Keratinocyte (primary cell): ENCODE results near the gene CLEC2D. TPM values are rescaled to one million over a fixed set of nuclear protein-coding genes. Genes with fewer than 3 reads are reported as not detected.

ENCODE experiments used
- DNase-seq: peaks from one replicate; pipeline ENCODE4 v3.0.0-alpha.2; 2011; ENCODE audit warnings: low read depth, missing footprints, low spot score
- FAIRE-seq: peaks from 2 replicates; lab custom pipeline; 2011; peaks lifted over from hg19 to GRCh38; lab: Jason Lieb, UNC
- H2AFZ ChIP-seq: 2 replicates; pipeline ENCODE4 v1.6.0; 2012; ENCODE audit warnings: low read length, control low read depth, inconsistent platforms; ENCODE audit not compliant: control insufficient read depth
- H3K27ac ChIP-seq: 2 replicates; pipeline ENCODE4 v1.5.1; 2011; ENCODE audit warnings: low read length; ENCODE audit not compliant: control insufficient read depth, insufficient read depth
- H3K27me3 ChIP-seq: 3 replicates; pipeline ENCODE4 v1.6.0; 2011; ENCODE audit warnings: low read length; ENCODE audit not compliant: control insufficient read depth, insufficient read depth; ENCODE audit errors: extremely low read depth
- H3K36me3 ChIP-seq, 2 experiments: 2 replicates in 1 of 2; 3 replicates in 1 of 2; pipeline ENCODE4 v1.5.1; 2011; ENCODE audit warnings: low read length in 2 of 2, mild to moderate bottlenecking in 1 of 2; ENCODE audit not compliant: control insufficient read depth in 2 of 2, insufficient read depth in 2 of 2; ENCODE audit errors: extremely low read depth in 1 of 2
- H3K4me1 ChIP-seq: 3 replicates; pipeline ENCODE4 v1.5.1; 2011; ENCODE audit warnings: low read length; ENCODE audit not compliant: control insufficient read depth, insufficient read depth; ENCODE audit errors: extremely low read depth
- H3K4me2 ChIP-seq: 3 replicates; pipeline ENCODE4 v1.6.0; 2011; ENCODE audit warnings: low read depth, low read length; ENCODE audit not compliant: control insufficient read depth, insufficient read depth; ENCODE audit errors: extremely low read depth
- H3K4me3 ChIP-seq, 3 experiments: fragments of 200-600 bp in 1 of 3; sonication (generic) in 1 of 3; 2 replicates in 2 of 3; 3 replicates in 1 of 3; pipeline ENCODE4 v1.5.1; 2011 to 2016; ENCODE audit warnings: low read length in 3 of 3, mild to moderate bottlenecking in 3 of 3, control low read depth in 2 of 3, inconsistent platforms in 1 of 3, low read depth in 1 of 3, mixed read lengths in 1 of 3, mixed run types in 1 of 3, moderate library complexity in 1 of 3; ENCODE audit not compliant: control insufficient read depth in 2 of 3, insufficient read depth in 2 of 3; ENCODE audit errors: extremely low read depth in 1 of 3
- H3K79me2 ChIP-seq: 2 replicates; pipeline ENCODE4 v1.6.0; 2012; ENCODE audit warnings: low read length; ENCODE audit not compliant: control insufficient read depth, insufficient read depth
- H3K9ac ChIP-seq: 3 replicates; pipeline ENCODE4 v1.6.0; 2011; ENCODE audit warnings: low read length; ENCODE audit not compliant: control insufficient read depth, insufficient read depth; ENCODE audit errors: extremely low read depth
- H3K9me1 ChIP-seq: 3 replicates; pipeline ENCODE4 v1.6.0; 2011; ENCODE audit warnings: low read length; ENCODE audit not compliant: control insufficient read depth, insufficient read depth; ENCODE audit errors: extremely low read depth
- H3K9me3 ChIP-seq: 2 replicates; pipeline ENCODE4 v1.5.1; 2012; ENCODE audit warnings: low read depth, low read length; ENCODE audit not compliant: control insufficient read depth
- H4K20me1 ChIP-seq: 3 replicates; pipeline ENCODE4 v1.6.0; 2011; ENCODE audit warnings: low read length; ENCODE audit not compliant: control insufficient read depth, insufficient read depth; ENCODE audit errors: extremely low read depth
- CTCF ChIP-seq, 3 experiments: IDR thresholded peaks in 1 of 3; conservative IDR thresholded peaks in 1 of 3; optimal IDR thresholded peaks in 1 of 3; 2 replicates in 2 of 3; 3 replicates in 1 of 3; pipeline versions ENCODE3 to v1.5.1; 2011; ENCODE audit warnings: low read length in 3 of 3, mild to moderate bottlenecking in 3 of 3, moderate library complexity in 2 of 3, control low read depth in 1 of 3, inconsistent platforms in 1 of 3; ENCODE audit not compliant: insufficient read depth in 2 of 3; ENCODE audit errors: extremely low read depth in 1 of 3
- EZH2 ChIP-seq: IDR thresholded peaks from one replicate; pipeline ENCODE4 v1.6.1; 2012; ENCODE audit warnings: inconsistent platforms, mild to moderate bottlenecking, low read length, moderate library complexity
- dilution Hi-C: fragments of 300-500 bp; cut with MboI; formaldehyde crosslinking; loops from one replicate; pipeline ENCODE4 v1.7.0; 2020; ENCODE audit warnings: low sequenced_read_pairs; ENCODE audit not compliant: extremely low pct_ligation_motif_present
- polyA plus RNA-seq, 5 experiments: library from polyadenylated mRNA; depleted of rRNA in 3 of 5; stranded (reverse) in 3 of 5; stranded (forward) in 1 of 5; unstranded in 1 of 5; fragments of >200 nt; gene quantifications; 1 replicate in 1 of 5; 2 replicates in 3 of 5; 3 replicates in 1 of 5; pipeline versions ENCODE4 v1.2.1 to v1.2.3, GENCODE V29; 2011 to 2012; ENCODE audit warnings: missing spikeins in 2 of 5, low read depth in 1 of 5, low replicate concordance in 1 of 5

CLEC2D gene
- polyA plus RNA-seq, 1 donor (not counting 4 experiments of a cell fraction or from before 2014, with no cell fraction given) = 2.3 TPM

DNA sequence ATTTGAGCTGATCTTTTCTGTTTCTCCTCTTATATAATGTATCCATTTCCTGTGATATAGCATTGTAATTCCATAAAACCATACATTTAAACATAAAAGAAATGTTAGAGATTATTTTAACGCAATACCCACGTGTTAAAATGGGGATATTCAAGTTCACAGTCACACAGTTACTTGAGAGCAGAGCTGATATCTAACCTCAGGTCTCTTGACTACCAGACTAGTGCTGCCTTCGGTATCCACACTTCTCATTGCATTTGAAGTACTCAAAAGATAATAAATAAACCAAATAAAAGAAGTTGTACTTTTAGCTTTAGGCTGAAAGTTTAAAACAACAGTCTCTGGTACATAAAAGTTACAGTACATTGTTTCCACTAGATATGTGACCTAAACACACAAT, 60.5 kb downstream of the CLEC2D start:
- Histone ChIP-seq H3K4me1 (peaks cover 5% of the 10 kb centered on the region), H3K27me3 (no peaks in the 10 kb centered on the region), H3K9ac (no peak overlapping the region), H3K9me3 (no peaks in the 10 kb centered on the region), H3K79me2 (no peaks in the 10 kb centered on the region), H4K20me1 (no peaks in the 10 kb centered on the region), H2AFZ (no peak overlapping the region), H3K4me3 (no peak overlapping the region), H3K36me3 (no peaks in the 10 kb centered on the region), H3K27ac (no peak overlapping the region), H3K4me2 (no peak overlapping the region), H3K9me1 (no peaks in the 10 kb centered on the region)
- DNase-seq (no peak), FAIRE-seq (no peak)
- TF ChIP-seq EZH2 = no peak
- TF ChIP-seq CTCF (optimal IDR thresholded peaks at IDR 0.05 in 1 of 3, IDR thresholded peaks at IDR 0.05 in 1 of 3, conservative IDR thresholded peaks at IDR 0.05 in 1 of 3; ENCODE audit: extremely low read depth in 1 of 3, insufficient read depth in 2 of 3, low read length in 3 of 3) = no peak
- dilution Hi-C loops = no loop called here

DNA sequence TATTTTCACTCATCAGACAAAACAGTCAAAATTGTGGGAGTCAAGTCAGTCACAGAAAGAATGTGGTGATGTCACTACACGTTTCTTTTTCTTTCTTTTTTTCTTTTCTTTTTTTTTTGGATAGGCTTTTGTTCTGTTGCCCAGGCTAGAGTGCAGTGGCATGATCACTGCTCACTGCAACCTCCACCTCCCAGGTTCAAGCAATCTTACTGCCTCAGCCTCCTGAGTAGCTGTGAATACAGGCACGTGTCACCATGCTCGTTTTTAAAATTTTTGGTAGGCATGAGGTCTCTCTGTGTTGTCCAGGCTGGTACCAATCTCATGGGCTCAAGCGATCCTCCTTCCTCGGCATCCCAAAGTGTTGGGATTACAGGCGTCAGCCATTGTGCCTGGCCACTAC, 61.1 kb downstream of the CLEC2D start:
- no peak for FAIRE-seq
- dilution Hi-C loops = no loop called here
- no peaks in the 10 kb centered on the region for H3K79me2 ChIP-seq

More for the DNA sequence above, 61.1 kb downstream of the CLEC2D start:
- Histone ChIP-seq H4K20me1 (no peaks in the 10 kb centered on the region), H2AFZ (no peak overlapping the region), H3K9me3 (no peaks in the 10 kb centered on the region), H3K9ac (no peak overlapping the region), H3K4me1 (peaks cover 3% of the 10 kb centered on the region), H3K27ac (no peak overlapping the region), H3K27me3 (no peaks in the 10 kb centered on the region), H3K4me2 (no peak overlapping the region), H3K36me3 (no peaks in the 10 kb centered on the region), H3K9me1 (no peaks in the 10 kb centered on the region), H3K4me3 (no peak overlapping the region)
- no peak for DNase-seq
- TF ChIP-seq CTCF (optimal IDR thresholded peaks at IDR 0.05 in 1 of 3, IDR thresholded peaks at IDR 0.05 in 1 of 3, conservative IDR thresholded peaks at IDR 0.05 in 1 of 3; ENCODE audit: extremely low read depth in 1 of 3, insufficient read depth in 2 of 3, low read length in 3 of 3) (no peak), EZH2 (no peak)
